ENCODE results near the gene NR3C2.

GRCh38 chr4:148312956-148313490 is 129.2 kb downstream of the NR3C2 start:
- no peak for TF ChIP-seq CTCF (IDR thresholded peaks at IDR 0.05)
- no peak for TF ChIP-seq TCF7L2 (IDR thresholded peaks at IDR 0.05; ENCODE audit: low read depth, low read length)
- TF ChIP-seq POLR2AphosphoS5 (IDR thresholded peaks at IDR 0.05; ENCODE audit: low read depth, low read length): no peak
- no peak for TF ChIP-seq REST (IDR thresholded peaks at IDR 0.05; ENCODE audit: insufficient read depth in 1 of 2, low read depth in 2 of 2, low read length in 1 of 2)
- TF ChIP-seq SIN3A (IDR thresholded peaks at IDR 0.05; ENCODE audit: borderline replicate concordance, insufficient read depth, low read depth, low read length): no peak

Data from Panc1 (cell line).